NCI-H1417 (cell line): ENCODE results near the gene PCDHA7.
"Not testable (repeated sequence)": the region's sequence is repeated elsewhere in the genome, so short reads cannot be mapped to it uniquely, and the experiment has no call there.

ENCODE experiments used
- DNase-seq, 3 experiments: peaks; one replicate each; lab custom pipeline; 2025; lab: John Stamatoyannopoulos, UW

Gene PCDHA7

GRCh38 chr5:140862441-140863295, 28.6 kb downstream of the PCDHA7 start:
- DNase-seq, result no peak

GRCh38 chr5:140868721-140869554, 34.9 kb downstream of the PCDHA7 start, which contains the start of gene PCDHA11:
PCDHA11 (plus strand) TSS chr5:140868957; CDS start chr5:140869104, 147 bp downstream.
- DNase-seq, result no peak

GRCh38 chr5:140869555-140869886, 35.5 kb downstream of the PCDHA7 start:
- DNase-seq, result no peak

- no peak for DNase-seq
Observed at GRCh38 chr5:140870221-140871201, 36.4 kb downstream of the PCDHA7 start.

GRCh38 chr5:140875085-140876065, 41.3 kb downstream of the PCDHA7 start, which contains the start of gene PCDHA12:
PCDHA12 (plus strand) TSS chr5:140875308; CDS start chr5:140875473, 165 bp downstream.
- DNase-seq, result no peak

GRCh38 chr5:140876541-140877261, 42.6 kb downstream of the PCDHA7 start:
- DNase-seq, result not testable (repeated sequence)

GRCh38 chr5:140877262-140877581, 43.2 kb downstream of the PCDHA7 start:
- no peak for DNase-seq

GRCh38 chr5:140881889-140882590, 48.0 kb downstream of the PCDHA7 start, which contains the start of gene PCDHA13:
PCDHA13 (plus strand) TSS chr5:140882124; CDS start chr5:140882269, 145 bp downstream.
- no peak for DNase-seq

- peak in 1 of 3 experiments; percentile 0 for DNase-seq
Observed at GRCh38 chr5:140882591-140882899, 48.5 kb downstream of the PCDHA7 start.

- DNase-seq, result no peak
Observed at GRCh38 chr5:140883373-140883772, 49.3 kb downstream of the PCDHA7 start.

GRCh38 chr5:140883927-140884697, 50.0 kb downstream of the PCDHA7 start:
- DNase-seq, result no peak
